Embryonic facial prominence (tissue), 1 donor: ENCODE data around the gene TPP1.

ENCODE experiments used
- DNase-seq: peaks from one replicate; pipeline ENCODE4 v3.0.0-alpha.2; 2016; ENCODE audit errors: extremely low spot score

The TPP1 gene

DNA sequence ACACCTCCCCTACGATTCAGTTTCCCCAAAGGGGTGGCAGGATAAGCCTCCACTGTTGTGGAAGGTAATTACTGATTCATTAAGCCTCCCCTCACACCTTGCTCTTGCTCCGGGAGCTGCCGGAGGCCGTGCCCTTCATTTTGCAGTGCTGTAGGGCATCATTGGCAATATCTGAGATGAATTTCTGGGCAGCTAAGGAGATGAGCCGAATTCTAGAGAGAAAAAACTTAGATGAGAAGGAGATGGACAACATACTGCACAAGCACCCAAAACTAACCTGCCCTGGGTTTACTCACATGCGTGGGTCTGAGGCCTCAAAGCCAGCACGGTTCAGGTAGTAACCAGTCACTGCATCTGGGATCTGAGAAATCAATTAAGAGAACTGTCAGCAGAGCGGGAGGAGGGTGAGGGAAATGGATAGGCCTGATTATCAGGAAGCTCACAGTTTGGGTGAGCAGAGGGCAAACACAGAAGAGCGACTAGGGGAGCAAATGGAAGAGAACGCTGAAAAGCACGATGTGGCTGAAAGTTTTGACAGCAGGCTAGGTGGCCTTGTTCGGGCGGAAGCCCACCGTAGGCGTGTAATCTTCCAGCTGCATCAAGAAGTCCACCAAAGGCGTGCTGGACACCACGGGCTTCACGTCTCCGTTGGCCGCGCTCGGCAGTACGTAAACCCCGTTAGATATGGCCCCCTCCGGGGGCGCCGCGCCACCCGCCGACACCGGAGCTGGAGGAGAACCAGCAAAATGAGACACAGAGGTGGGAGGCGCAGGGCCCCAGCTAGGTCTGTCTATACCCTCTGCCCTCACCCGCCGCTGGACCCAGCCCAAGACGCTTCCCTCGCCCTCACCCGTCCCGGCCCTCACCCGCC is 7.9 kb downstream of the TPP1 start:
- DNase-seq, result no peak

DNA sequence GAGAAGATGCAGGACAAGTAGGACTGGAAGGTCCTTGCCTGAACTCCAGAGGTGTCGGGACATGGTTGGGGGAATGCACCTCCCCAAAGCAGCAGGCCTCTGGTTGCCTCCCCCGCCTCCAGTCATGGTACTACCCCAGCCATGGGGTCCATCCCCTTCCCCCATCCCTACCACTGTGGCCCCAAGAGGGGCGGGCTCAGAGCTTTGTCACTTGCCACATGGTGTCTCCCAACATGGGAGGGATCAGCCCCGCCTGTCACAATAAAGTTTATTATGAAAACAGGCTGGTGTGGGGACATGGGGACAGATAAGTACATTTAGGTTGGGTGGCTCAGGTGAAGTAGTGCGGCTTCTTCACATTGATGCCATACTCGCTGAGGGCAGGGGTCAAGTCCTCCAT is 8.6 kb downstream of the TPP1 start:
- no peak for DNase-seq

DNA sequence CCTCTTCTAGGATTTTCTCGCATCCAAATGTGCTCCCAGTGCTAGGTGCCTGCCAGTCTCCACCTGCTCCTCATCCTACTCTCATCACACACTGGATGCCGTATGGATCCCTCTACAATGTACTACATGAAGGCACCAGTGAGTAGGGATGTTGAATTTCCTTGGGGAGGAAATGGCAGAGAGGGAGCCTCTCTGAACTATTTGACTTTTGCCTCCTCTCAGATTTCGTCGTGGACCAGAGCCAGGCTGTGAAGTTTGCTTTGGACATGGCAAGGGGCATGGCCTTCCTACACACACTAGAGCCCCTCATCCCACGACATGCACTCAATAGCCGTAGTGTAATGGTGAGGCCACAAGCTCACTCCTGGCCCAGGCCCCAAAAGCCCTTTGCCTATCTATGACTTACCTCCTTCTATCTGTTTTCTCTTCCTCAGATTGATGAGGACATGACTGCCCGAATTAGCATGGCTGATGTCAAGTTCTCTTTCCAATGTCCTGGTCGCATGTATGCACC is 9.7 kb downstream of the TPP1 start:
- DNase-seq, result no peak

DNA sequence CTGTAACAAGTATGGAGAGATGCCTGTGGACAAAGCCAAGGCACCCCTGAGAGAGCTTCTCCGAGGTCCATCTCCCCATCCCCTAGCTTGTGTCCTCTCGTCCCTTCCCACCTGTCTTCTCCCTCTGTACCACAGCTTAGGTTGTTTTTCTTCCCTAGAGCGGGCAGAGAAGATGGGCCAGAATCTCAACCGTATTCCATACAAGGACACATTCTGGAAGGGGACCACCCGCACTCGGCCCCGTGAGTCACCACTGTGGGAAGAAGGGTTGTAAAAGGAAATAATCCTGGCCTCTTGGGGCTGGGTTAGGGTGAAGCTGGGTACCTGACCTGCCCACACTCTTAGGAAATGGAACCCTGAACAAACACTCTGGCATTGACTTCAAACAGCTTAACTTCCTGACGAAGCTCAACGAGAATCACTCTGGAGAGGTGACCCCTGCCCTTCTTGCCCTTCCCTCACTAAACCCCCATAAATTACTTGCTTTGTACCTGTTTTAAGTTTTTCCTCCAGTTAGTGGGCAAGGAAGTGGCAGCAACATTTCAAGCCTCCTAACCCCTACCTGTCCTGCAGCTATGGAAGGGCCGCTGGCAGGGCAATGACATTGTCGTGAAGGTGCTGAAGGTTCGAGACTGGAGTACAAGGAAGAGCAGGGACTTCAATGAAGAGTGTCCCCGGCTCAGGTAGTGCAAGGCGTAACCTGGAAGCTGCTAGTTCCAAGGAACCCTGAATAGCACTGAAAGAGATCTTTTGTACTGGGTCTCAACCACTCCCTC is 10.3 kb downstream of the TPP1 start:
- DNase-seq, result no peak

DNA sequence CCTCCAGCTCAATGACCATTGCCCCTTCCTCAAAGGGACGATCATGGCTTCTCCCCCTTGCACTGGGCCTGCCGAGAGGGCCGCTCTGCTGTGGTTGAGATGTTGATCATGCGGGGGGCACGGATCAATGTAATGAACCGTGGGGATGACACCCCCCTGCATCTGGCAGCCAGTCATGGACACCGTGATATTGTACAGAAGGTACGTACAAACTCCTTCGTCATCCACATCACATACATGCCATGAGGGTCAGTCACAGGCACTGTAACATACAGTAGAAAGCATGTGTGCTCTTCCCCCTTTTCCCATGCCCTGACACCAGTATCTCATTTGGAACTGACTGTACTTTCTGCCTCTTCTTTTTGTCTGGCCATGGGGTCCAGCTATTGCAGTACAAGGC is 11.2 kb downstream of the TPP1 start:
- DNase-seq, result no peak

DNA sequence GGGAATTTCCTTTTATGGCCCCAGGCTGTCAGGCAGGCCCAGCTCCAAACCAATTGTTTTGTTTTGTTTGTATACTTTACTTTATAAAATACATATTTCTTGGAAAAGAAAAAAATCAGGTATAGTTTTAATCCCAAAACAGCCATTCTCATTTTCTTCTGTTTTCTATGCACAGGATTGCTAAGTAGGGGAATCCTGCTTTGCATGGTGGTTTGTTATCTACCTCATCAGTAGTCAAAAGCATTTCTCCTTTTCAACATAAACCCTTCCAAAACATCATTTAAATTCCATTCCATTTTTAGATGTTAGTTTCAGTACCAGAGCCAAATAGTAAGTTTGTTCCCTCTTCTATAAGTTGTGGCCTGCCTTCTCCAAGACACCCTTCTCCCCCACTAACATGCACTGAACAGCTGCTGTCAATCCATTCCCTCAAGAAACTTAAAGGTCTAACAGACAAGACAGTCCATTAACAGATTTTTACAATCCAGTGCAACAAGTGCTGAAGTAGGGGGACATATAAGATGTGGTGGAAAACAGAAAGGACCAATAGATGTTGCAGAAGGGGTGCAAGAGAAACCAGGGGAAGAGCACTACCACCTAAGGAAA is 11.9 kb downstream of the TPP1 start:
- no peak for DNase-seq

DNA sequence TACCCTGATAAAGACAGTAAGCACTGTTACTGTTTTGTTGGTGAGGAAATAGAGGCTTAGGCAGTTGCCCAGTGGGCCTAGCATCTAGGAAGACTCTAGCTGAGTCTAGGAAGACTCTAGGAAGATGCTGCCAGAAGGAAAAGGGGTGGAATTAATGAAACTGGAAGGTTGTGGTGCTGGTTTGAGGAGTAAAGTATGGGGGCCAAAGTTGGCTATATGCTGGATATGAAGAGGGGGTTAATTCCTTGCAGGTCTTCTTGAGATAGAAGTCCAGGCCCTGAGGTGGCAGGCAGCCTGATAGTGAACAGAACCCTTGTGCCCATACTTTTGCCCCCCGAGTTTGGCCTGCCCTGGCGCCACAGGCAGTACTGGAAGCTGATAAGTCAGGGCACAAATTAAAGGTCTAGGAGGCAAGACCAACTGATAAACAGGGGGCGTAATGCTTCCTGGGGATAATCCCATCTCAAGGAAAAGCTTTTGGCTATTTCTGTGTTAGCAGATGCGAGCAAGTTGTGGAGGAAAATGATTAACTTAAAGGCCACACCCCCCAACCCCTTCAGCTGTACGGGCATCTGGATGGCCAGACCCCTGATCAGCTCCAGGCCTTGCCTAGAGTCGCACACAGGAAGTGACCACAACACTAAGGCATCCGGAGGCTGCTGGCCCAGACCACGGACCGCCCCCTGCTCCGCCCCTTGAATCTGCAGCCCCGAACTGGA is 12.6 kb downstream of the TPP1 start:
- DNase-seq, result peak; percentile 71

DNA sequence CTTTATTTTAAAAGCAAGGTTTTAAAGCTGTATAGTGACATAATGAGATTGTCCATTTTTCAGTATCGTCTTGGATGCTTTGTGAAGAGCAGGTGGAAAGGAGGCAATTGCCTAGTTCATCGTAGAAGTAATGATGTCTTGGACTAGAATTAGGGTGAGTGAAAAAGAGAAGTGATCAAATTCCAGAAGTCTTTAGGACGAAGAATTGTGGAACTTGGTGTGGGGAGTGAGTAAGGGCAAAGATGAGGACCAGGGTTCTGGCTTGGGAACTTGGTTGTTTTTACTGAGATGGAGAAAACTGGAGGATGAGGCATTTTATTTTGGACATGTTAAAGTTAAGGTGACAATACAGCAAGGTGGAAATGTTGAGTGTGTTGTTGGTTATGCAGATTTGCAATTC is 14.4 kb downstream of the TPP1 start:
- no peak for DNase-seq

DNA sequence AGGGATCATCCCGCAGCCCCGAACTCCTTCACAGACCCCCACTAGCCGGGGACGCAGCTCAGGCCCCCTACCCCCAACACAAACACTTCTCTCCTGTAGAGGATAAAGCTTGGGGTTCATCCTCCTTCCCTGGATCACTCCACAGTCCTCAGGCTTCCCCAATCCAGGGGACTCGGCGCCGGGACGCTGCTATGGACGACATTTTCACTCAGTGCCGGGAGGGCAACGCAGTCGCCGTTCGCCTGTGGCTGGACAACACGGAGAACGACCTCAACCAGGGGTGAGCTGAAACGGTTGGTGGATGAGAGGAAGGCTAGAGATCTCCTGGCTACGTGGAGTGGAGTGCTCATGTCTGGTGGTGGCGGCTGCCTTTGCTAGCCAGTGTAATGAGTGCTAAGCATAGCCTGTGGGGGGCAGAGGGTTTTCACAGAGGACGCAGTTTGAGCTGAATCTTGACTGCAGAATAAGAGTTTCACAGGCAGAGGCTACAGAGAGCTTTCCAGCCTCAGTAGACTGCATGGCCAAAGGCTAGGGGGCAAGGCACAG is 15.1 kb downstream of the TPP1 start:
- no peak for DNase-seq

DNA sequence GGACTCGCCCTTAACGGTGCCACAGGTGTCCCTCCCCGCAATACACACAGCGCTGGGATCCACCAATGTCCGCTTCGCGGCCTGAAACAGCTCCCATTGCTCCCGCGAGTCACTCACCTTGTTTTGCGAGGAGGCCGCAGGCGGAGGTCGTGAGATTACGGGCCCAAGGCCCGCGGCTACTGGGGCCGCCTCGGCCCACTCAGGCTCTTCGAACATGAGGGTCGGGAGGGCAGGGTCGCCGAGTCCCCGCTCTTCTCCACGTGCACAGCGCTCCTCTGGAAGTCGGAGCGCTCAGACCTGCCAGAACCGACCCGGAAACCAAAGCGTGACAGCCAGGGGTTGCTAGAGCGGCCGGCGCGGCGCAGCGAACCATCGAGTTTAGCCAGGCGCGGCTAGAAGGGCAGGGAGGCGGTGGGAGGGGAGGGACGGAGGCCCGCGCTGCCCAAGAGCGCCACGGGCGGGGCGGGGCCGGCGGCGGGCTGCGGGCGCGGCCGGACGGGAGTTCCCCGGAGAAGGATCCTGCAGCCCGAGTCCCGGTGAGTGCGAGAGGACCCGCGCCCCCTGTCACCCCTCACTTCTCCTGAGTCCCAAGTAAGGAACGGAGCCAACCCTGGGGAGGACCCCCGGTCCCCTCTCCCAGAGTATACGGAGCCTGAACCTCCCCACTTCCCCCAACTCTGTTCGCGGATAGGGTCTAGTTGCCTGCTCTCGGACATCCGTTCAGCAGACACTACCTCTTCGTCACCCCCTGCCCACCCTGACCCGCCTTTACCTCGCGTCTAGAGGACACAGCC is 15.7 kb downstream of the TPP1 start, which contains the start of the genes ILK and RRP8:
Gene ILK, plus strand, starts transcription at position 488 of the 794 bp plus-strand sequence. CDS start 498 bp downstream, outside the sequence.
Gene RRP8, minus strand, starts transcription at position 330 of the 794 bp plus-strand sequence. Its CDS starts 114 bp downstream, at position 216.
- peak; percentile 70 for DNase-seq

DNA sequence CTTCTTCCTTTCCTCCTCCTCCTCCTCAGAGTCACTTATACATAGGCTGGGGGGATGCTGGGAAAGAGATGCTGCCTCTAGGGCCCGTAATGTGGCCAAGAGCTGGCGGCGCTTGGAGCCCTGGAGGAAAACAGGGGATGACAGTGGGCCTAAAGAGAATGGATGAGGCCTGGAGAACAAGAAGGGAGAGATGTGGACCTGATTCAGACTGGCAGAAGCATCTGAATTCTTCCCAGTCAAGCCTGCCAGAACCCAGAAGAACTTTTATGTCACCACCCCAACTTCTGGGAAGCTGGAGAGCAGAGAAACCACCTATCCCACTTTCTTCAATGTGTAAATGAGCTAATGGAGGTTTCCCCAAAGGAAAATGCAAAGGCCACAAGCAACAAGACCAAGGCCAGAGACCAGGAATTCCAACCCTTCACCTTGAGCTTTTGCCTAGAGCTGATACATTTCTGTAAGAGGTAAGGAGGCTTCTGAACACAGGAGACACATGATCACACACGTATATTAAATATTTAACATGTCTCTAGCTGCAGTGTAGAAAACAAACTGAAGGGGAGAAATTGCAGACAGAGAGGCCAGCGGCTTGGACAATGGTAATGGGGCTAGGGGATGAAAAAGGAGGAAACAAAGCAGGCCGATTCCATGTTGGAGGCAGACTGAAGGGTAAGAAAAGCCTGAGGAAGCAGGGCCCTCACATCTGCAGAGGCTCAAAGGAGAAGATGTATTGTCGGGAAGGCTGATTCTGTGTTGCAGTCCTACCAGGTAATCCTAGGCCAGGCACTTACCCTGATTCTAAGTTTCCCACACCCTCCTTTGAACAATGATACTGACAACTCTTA is 16.9 kb downstream of the TPP1 start:
- DNase-seq, result no peak

DNA sequence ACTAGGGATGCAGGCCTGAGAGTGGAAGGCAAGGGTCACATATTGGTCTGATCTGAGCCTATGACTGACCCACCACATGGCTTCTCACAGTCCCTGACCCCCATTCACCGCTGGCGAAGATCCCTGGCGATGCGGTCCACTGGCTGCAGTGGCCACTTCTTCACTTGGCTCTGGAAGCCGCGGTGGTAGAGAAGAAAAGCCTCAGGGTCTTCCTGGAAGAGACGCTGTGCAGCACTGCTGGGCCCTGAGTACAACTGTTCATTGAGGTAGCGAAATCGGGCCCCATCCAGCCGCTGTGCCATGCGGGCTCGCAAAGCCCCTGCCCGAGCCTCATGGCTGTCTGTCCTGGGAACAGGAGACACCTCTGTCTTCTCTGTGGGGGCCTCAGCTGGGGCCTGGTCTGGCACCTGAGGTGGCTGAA is 18.2 kb downstream of the TPP1 start:
- no peak for DNase-seq

DNA sequence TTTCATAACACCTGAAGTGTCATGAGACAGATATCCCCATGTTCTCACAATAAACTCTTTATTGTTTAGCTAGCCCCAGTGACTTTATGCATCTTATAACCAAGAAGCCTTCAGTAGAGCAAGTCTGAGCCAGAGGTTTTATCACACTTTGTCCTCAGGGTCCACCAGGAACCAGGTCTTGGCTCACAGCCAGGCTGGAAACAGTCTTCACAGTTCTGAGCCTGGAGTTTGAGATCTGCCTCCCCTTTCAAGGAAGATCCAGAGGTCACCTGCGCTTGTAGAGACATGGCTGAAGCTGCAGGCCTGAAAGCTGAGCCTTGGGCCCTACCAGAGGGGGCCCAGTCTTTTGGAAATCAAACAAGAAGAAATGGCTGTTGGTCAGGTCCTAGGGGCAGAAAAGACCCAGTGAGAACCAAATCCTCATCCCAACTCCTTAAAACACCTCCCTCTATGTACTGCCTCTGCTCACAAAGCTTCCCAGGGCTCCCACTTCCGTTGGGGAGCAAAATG is 19.3 kb downstream of the TPP1 start:
- no peak for DNase-seq

DNA sequence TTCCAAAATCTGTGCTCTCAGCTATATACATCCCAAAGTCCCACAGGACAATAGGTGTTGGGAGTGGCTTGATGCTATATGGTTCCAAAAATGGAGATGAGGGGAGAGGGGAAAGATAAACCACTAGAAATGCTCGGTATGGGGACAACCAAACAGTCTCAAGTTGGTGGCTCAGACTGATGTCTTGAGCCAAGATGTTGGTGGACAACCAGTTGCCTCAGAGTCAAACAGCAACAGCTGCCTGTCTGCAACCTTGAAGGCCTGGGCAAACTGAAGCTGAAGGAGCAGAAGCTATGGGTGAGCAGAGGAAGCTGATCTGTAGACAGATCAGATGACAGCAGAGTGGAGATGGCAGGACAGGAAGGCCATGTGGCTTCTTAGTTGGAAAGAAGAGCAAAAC is 19.8 kb downstream of the TPP1 start:
- DNase-seq, result no peak

DNA sequence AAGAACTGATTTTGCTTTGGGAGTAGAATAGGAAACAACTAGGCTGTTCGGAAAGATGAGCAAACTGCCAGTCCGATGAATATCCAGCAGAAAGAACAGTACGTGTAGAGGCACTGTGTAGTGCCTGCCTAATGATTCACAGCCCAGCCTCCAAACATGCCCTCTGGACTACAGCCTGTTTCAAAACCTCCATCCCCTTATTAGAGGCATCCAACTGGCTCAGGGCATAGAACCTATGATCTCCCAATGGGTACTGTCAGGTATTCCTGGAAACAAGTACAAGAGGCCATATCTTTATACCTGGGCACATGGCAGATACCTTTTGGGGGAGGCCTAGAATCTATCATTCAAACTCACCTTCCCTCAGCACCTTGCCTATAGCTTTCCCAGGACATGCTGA is 20.7 kb downstream of the TPP1 start:
- no peak for DNase-seq

DNA sequence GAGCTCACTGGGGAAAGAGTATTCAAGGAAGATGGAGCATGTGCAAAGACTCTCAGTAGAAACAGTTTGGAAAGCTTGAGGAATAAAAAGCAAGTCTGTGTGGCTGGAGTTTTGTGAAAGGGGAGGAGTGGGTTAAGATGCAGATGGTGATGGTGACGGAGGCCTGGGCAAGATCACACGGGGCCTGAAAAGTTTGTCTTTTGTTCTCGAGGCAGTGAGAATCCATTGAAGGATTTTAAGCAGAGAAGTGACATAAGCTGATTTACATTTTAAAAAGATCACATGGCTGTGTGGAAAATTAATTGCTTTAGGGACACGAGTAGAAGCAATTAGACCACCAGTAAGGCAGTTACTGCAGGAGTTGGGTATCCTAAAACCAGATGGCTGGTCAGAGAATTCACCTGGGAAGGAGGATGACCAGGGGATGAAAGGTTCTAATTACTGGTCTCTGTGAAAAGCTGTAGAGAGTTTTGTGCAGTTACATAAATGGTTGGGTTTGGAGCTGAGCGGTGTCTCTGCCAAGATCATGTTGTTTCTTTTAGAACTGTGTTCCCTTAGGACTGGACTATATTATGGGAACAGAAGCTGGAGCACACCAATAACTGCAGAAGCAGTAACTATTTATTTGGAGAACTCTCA is 22.9 kb downstream of the TPP1 start:
- DNase-seq, result no peak

DNA sequence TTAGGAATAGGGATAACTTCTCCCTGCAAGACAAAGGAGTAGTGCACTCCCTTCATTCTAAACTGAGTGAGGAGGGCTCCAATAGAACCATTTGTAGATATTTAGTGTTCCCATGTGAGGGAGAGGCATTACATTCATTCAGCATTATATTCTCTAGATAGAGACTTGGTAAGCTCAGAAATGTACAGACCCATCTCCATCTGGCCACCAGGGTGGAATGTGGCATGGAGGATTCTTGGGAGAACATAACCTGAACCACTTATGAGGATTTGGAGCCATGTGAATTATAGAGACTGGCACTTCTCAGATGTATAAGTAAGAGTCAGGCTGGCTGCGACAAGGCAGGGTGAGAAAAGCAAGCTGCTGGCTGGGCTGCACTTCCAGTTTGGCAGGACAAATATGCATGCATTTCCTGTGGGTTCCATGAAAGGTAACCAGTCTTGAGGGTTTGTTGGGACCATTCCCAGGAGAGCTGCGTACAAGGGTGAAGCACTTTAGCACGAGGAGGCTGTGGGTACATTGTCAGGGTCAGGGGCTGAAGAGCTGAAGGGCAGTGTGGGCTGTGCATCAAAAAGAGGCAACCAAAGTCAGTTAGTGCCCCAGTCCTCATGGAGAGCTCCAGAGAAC is 25.0 kb downstream of the TPP1 start:
- DNase-seq, result no peak

DNA sequence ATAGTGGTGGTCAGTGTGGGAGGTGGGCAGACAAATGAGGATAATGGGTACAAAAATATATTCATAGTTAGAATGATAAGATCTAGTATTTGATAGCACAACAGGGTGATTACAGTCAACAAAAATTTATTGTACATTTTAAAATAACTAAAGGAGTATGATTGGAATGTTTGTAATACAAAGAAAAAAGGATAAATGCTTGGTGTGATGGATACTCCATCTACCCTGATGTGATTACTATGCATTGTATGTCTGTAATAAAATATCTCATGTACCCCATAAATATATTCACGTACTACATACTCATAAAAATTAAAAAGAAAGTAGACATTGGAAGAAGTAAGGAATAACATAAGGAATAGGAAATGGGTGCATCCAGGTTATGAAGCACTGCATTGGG is 31.2 kb downstream of the TPP1 start:
- no peak for DNase-seq
